NB4 (cell line): ENCODE results near the gene TFEB.

Source experiments
- CTCF ChIP-seq: IDR thresholded peaks from one replicate; pipeline ENCODE4 v1.5.1; 2012; ENCODE audit warnings: low read depth, low read length
- MAX ChIP-seq: IDR thresholded peaks from 2 replicates; pipeline ENCODE4 v1.6.1; 2011; ENCODE audit warnings: low read depth, low read length
- MYC ChIP-seq: IDR thresholded peaks from 2 replicates; pipeline ENCODE4 v1.6.1; 2011; ENCODE audit warnings: low read depth, low read length
- POLR2A ChIP-seq: IDR thresholded peaks from 2 replicates; pipeline ENCODE4 v1.6.1; 2011; ENCODE audit warnings: mild to moderate bottlenecking; ENCODE audit not compliant: insufficient read length; ENCODE audit errors: extremely low read depth

- TF ChIP-seq POLR2A (no peak), CTCF (no peak), MYC (no peak), MAX (no peak)
Measured at GRCh38 chr6:41771058-41771983, 35.9 kb upstream of the TFEB start.
